ENCODE data around the gene ARMC7.

Gene ARMC7

DNA sequence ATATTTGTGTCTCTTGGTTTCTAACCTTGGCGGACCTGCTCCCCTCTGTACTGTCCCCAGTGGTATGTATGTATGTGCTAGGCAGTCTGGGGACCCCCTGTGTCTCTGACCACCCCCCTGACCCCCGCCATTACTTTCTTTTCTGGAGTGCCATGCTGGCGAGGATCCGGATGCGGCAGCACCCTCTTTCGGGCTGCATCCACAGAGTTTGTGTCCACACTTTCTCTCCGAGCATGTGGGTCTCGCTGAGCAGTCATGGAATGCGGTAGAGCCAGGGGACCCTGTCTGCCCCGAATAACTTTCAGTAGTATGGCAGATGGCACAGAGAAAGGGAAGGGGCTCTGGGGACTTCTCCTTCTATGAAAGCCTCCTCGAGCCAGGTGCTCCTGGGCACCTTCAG, 45.7 kb upstream of the ARMC7 start:
- in situ Hi-C loops (cut with MboI; ENCODE audit: low sequenced_read_pairs, unreplicated experiment) = no loop called here
- TF ChIP-seq, protein P1, sequence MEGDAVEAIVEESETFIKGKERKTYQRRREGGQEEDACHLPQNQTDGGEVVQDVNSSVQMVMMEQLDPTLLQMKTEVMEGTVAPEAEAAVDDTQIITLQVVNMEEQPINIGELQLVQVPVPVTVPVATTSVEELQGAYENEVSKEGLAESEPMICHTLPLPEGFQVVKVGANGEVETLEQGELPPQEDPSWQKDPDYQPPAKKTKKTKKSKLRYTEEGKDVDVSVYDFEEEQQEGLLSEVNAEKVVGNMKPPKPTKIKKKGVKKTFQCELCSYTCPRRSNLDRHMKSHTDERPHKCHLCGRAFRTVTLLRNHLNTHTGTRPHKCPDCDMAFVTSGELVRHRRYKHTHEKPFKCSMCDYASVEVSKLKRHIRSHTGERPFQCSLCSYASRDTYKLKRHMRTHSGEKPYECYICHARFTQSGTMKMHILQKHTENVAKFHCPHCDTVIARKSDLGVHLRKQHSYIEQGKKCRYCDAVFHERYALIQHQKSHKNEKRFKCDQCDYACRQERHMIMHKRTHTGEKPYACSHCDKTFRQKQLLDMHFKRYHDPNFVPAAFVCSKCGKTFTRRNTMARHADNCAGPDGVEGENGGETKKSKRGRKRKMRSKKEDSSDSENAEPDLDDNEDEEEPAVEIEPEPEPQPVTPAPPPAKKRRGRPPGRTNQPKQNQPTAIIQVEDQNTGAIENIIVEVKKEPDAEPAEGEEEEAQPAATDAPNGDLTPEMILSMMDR (IDR thresholded peaks at IDR 0.05; ENCODE audit: borderline replicate concordance, control extremely low read depth, extremely low read depth, insufficient read depth, missing control alignments) = no peak
- DNase-seq (ENCODE audit: low spot score) = no peak

DNA sequence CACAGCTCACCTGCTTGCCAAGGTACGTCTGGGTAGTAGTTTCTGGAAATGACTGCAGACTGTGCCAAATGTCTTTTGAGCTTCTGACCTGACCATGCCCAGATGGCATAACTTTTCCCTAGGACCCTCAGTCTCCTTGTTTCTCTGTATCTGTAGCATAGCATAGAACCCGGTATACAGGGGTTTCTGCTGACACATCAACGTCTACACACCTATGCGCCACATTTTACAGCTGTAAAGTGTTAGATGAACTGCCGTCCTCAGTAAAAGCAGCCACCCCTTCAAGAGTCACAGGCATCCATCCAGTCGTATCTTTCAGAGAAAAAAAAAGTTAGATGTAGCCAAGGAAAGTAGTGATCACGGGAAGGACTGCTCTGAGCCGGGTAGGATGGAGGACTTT, 45.3 kb upstream of the ARMC7 start:
- TF ChIP-seq, protein P1 (IDR thresholded peaks at IDR 0.05; ENCODE audit: borderline replicate concordance, control extremely low read depth, extremely low read depth, insufficient read depth, missing control alignments) = no peak
- in situ Hi-C loops (cut with MboI; ENCODE audit: low sequenced_read_pairs, unreplicated experiment) = no loop called here
- no peak for DNase-seq (ENCODE audit: low spot score)

DNA sequence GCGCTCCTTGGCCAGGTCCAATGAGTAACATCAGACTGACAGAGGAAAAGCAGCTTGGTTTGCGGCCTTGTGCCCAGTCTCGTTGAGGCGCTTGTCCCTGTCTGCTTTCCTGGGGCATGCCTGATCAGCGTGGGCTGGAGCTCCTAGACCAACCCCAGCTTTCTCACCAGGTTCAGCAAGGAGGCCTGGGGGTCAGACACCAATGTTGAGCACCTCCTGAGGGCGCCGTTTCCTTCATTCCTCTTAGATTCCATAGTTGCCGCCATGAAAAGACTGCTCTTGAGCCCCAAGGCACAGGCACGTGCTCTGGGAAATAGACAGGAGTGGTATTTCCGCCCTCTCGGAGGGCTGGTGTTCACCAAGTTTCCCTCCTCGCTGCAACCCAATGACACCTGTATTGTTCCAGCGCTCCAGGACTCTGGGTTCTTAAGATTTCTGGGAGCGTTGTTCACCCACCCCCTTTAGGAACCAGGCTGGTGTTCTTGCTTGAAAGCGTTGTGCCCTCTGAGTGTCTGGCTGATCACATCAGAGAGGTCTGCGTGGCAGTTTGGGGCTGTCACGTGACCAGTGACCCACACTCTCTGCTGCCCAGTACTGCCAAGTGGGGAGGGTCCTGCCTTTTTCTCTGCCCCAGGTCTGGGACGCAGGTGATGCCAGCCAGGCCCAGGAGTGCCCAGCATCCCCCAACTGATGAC, 44.8 kb upstream of the ARMC7 start:
- TF ChIP-seq, protein P1 (IDR thresholded peaks at IDR 0.05; ENCODE audit: borderline replicate concordance, control extremely low read depth, extremely low read depth, insufficient read depth, missing control alignments) = no peak
- DNase-seq (ENCODE audit: low spot score) = peak; percentile 27
- in situ Hi-C loops (cut with MboI; ENCODE audit: low sequenced_read_pairs, unreplicated experiment) = no loop called here

DNA sequence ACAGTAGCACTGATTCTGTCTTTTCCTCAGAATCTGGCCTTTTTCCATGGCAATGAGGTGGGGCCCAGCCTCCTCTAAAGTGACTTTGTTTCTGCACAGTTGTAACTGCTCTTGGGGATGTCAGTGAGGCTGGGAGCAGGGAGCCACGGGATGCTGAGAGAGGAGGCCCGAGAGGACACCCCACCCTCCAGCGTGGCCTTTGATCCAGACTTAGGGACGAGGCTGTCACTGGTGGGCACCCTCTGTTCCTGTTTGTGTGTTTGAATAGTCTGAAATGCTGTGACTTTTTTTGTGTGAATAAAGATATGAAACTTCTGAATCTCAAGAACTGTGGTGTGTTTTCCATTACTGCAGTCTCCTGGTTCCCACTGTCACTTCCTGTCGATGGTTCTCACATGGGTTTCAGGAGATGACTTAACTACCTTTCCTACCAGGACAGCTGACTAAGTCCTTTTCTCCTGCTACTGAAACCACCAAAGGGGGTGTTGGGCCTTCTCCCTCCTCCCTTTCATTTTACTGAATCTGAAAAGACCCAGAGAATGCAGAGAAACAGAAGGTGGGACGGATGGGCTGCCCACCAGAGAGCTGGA, 44.1 kb upstream of the ARMC7 start:
- in situ Hi-C loops (cut with MboI; ENCODE audit: low sequenced_read_pairs, unreplicated experiment) = no loop called here
- TF ChIP-seq, protein P1 (IDR thresholded peaks at IDR 0.05; ENCODE audit: borderline replicate concordance, control extremely low read depth, extremely low read depth, insufficient read depth, missing control alignments) = no peak
- DNase-seq (ENCODE audit: low spot score) = peak; percentile 81

DNA sequence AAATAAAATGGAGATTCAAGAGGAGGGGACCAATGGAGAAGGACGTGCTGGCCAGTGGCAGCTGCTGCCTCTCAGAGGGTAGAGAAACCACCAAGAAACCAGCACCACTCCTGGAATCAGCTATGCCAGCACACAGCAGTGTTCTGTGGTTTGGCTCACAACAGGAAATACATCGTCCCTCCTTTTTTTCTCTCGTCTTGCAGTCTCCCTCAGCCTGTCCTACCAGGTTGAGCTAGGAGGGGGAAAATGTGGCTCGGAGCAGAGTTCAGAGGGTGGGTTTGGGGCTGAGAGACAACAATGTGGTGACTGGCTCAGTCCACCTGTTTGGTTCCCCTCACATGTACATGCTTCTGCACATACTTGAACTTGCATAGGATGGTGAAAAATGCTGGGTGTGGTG, 41.9 kb upstream of the ARMC7 start:
- in situ Hi-C loops (cut with MboI; ENCODE audit: low sequenced_read_pairs, unreplicated experiment) = no loop called here
- no peak for DNase-seq (ENCODE audit: low spot score)
- TF ChIP-seq, protein P1 (IDR thresholded peaks at IDR 0.05; ENCODE audit: borderline replicate concordance, control extremely low read depth, extremely low read depth, insufficient read depth, missing control alignments) = no peak

DNA sequence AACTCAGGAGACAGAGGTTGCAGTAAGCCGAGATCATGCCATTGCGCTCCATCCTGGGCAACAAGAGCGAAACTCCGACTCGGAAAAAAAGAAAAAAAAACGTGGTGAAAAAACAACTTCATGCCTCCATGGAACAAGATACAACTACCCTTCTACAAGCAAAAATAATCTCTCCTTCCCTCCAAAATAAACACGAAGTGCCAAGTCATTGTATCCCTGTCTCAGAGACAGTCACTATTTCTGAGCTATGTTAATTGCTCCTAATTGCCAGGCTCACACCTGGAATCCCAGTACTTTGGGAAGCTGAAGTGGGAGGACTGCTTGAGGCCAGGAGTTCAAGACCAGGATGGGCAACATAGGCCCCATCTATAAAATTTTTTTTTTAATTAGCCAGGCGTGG, 41.0 kb upstream of the ARMC7 start:
- TF ChIP-seq, protein P1 (IDR thresholded peaks at IDR 0.05; ENCODE audit: borderline replicate concordance, control extremely low read depth, extremely low read depth, insufficient read depth, missing control alignments) = no peak
- no peak for DNase-seq (ENCODE audit: low spot score)
- in situ Hi-C loops (cut with MboI; ENCODE audit: low sequenced_read_pairs, unreplicated experiment) = no loop called here

Data from GM13976 (cell line).